T-helper 17 cell (primary cell): ENCODE data around the gene NPIPA7. TPM values are rescaled to one million over a fixed set of nuclear protein-coding genes. Genes with fewer than 3 reads are reported as not detected.
"Not testable (repeated sequence)": the region's sequence is repeated elsewhere in the genome, so short reads cannot be mapped to it uniquely, and the experiment has no call there.

Source experiments
- ATAC-seq: fragments of 150-1000 bp; cut with Tn5 transposase; 2 replicates; pipeline ENCODE4 v1.10.0; 2021; ENCODE audit warnings: mild to moderate bottlenecking, moderate library complexity
- DNase-seq, 3 donors: peaks; one replicate each; pipeline versions ENCODE4 v3.0.0 to v3.0.0-alpha.2; 2020 to 2021
- H3K9me3 ChIP-seq: one replicate; pipeline ENCODE4 v1.7.0; 2013; ENCODE audit warnings: low read length, mild to moderate bottlenecking; ENCODE audit not compliant: control insufficient read depth, poor library complexity, severe bottlenecking
- H3K27ac Mint-ChIP-seq: one replicate; pipeline ENCODE4 v1.8.0; 2022; ENCODE audit warnings: mild to moderate bottlenecking, moderate library complexity, mixed read lengths
- H3K27me3 Mint-ChIP-seq: one replicate; pipeline ENCODE4 v1.8.0; 2022; ENCODE audit warnings: mixed read lengths
- H3K36me3 Mint-ChIP-seq: one replicate; pipeline ENCODE4 v1.8.0; 2022; ENCODE audit warnings: low read depth, mixed read lengths
- H3K4me1 Mint-ChIP-seq: one replicate; pipeline ENCODE4 v1.8.0; 2022; ENCODE audit warnings: mild to moderate bottlenecking, mixed read lengths
- H3K4me3 Mint-ChIP-seq: one replicate; pipeline ENCODE4 v1.8.0; 2022; ENCODE audit warnings: mild to moderate bottlenecking, moderate library complexity, mixed read lengths
- total RNA-seq, 4 donors: library from RNA in 2 of 4; stranded (reverse) in 2 of 4; gene quantifications; one replicate each; pipeline ENCODE4 v1.2.3 and lab custom pipeline; 2022 to 2026

Gene NPIPA7
- total RNA-seq, 2 donors from 2014 or later, result 5.3 to 12.8 TPM

- not testable (repeated sequence) for ATAC-seq, H3K4me3 Mint-ChIP-seq, H3K4me1 Mint-ChIP-seq, H3K36me3 Mint-ChIP-seq, H3K27me3 Mint-ChIP-seq, H3K27ac Mint-ChIP-seq, DNase-seq, H3K9me3 ChIP-seq
Measured at GRCh38 chr16:16374192-16374591, 4.7 kb upstream of the NPIPA7 start.

- not testable (repeated sequence) for ATAC-seq, H3K4me3 Mint-ChIP-seq
Measured at GRCh38 chr16:16399685-16400084, 20.7 kb downstream of the NPIPA7 start.

GRCh38 chr16:16402333-16402732 lies 23.4 kb downstream of the NPIPA7 start:
- not testable (repeated sequence) for ATAC-seq, H3K4me1 Mint-ChIP-seq, H3K36me3 Mint-ChIP-seq, H3K27ac Mint-ChIP-seq, DNase-seq, H3K27me3 Mint-ChIP-seq, H3K9me3 ChIP-seq, H3K4me3 Mint-ChIP-seq

More at GRCh38 chr16:16399685-16400084, 20.7 kb downstream of the NPIPA7 start:
- not testable (repeated sequence) for H3K9me3 ChIP-seq, H3K27ac Mint-ChIP-seq, H3K4me1 Mint-ChIP-seq, H3K36me3 Mint-ChIP-seq, DNase-seq, H3K27me3 Mint-ChIP-seq

- H3K9me3 ChIP-seq, H3K27me3 Mint-ChIP-seq, H3K27ac Mint-ChIP-seq, ATAC-seq, DNase-seq, H3K4me1 Mint-ChIP-seq, H3K4me3 Mint-ChIP-seq, H3K36me3 Mint-ChIP-seq: not testable (repeated sequence)
Measured at GRCh38 chr16:16404283-16404682, 25.3 kb downstream of the NPIPA7 start.

GRCh38 chr16:16405421-16405820 lies 26.5 kb downstream of the NPIPA7 start:
- not testable (repeated sequence) for H3K4me1 Mint-ChIP-seq, H3K36me3 Mint-ChIP-seq, ATAC-seq, DNase-seq, H3K27me3 Mint-ChIP-seq, H3K9me3 ChIP-seq, H3K27ac Mint-ChIP-seq, H3K4me3 Mint-ChIP-seq

GRCh38 chr16:16408430-16408829 lies 29.5 kb downstream of the NPIPA7 start:
- not testable (repeated sequence) for H3K9me3 ChIP-seq, H3K27ac Mint-ChIP-seq, H3K4me3 Mint-ChIP-seq, H3K4me1 Mint-ChIP-seq, H3K36me3 Mint-ChIP-seq, DNase-seq, ATAC-seq, H3K27me3 Mint-ChIP-seq

- DNase-seq, H3K36me3 Mint-ChIP-seq, H3K9me3 ChIP-seq, ATAC-seq, H3K27me3 Mint-ChIP-seq, H3K4me1 Mint-ChIP-seq, H3K27ac Mint-ChIP-seq, H3K4me3 Mint-ChIP-seq: not testable (repeated sequence)
Measured at GRCh38 chr16:16413773-16414172, 34.8 kb downstream of the NPIPA7 start.

GRCh38 chr16:16417071-16417470 lies 38.1 kb downstream of the NPIPA7 start:
- not testable (repeated sequence) for H3K9me3 ChIP-seq, ATAC-seq, H3K4me1 Mint-ChIP-seq, H3K27me3 Mint-ChIP-seq, DNase-seq, H3K36me3 Mint-ChIP-seq, H3K4me3 Mint-ChIP-seq, H3K27ac Mint-ChIP-seq

- H3K4me1 Mint-ChIP-seq, H3K27me3 Mint-ChIP-seq, H3K27ac Mint-ChIP-seq, H3K4me3 Mint-ChIP-seq, DNase-seq, H3K36me3 Mint-ChIP-seq, H3K9me3 ChIP-seq, ATAC-seq: not testable (repeated sequence)
Measured at GRCh38 chr16:16417914-16418544, 39.1 kb downstream of the NPIPA7 start.

- not testable (repeated sequence) for H3K4me1 Mint-ChIP-seq, H3K4me3 Mint-ChIP-seq, H3K27ac Mint-ChIP-seq, H3K27me3 Mint-ChIP-seq, ATAC-seq, H3K36me3 Mint-ChIP-seq, DNase-seq, H3K9me3 ChIP-seq
Measured at GRCh38 chr16:16420515-16420914, 41.6 kb downstream of the NPIPA7 start.

GRCh38 chr16:16425146-16425545 lies 46.2 kb downstream of the NPIPA7 start:
- H3K4me1 Mint-ChIP-seq, H3K27ac Mint-ChIP-seq, H3K4me3 Mint-ChIP-seq, H3K36me3 Mint-ChIP-seq, H3K27me3 Mint-ChIP-seq, H3K9me3 ChIP-seq, ATAC-seq, DNase-seq: not testable (repeated sequence)

- H3K4me1 Mint-ChIP-seq, DNase-seq, H3K36me3 Mint-ChIP-seq, H3K27ac Mint-ChIP-seq, H3K9me3 ChIP-seq, ATAC-seq, H3K4me3 Mint-ChIP-seq, H3K27me3 Mint-ChIP-seq: not testable (repeated sequence)
Measured at GRCh38 chr16:16431135-16431534, 52.2 kb downstream of the NPIPA7 start.

- H3K27ac Mint-ChIP-seq, H3K9me3 ChIP-seq, H3K27me3 Mint-ChIP-seq, H3K4me1 Mint-ChIP-seq, H3K4me3 Mint-ChIP-seq, ATAC-seq, DNase-seq, H3K36me3 Mint-ChIP-seq: not testable (repeated sequence)
Measured at GRCh38 chr16:16434711-16435110, 55.8 kb downstream of the NPIPA7 start.

GRCh38 chr16:16441401-16441800 lies 62.5 kb downstream of the NPIPA7 start:
- not testable (repeated sequence) for H3K9me3 ChIP-seq, H3K36me3 Mint-ChIP-seq, H3K27ac Mint-ChIP-seq, H3K27me3 Mint-ChIP-seq, DNase-seq, H3K4me1 Mint-ChIP-seq, ATAC-seq, H3K4me3 Mint-ChIP-seq
